HepG2 (cell line): ENCODE results near the gene APC2. TPM values are rescaled to one million over a fixed set of nuclear protein-coding genes. Genes with fewer than 3 reads are reported as not detected.
A peak's percentile ranks its signal among the peaks of the same experiment; 100 is the strongest.

Experiments
- ATF7 ChIP-seq, 2 experiments: fragments of 450-650 bp in 1 of 2; sonication (generic) in 1 of 2; formaldehyde crosslinking in 1 of 2; IDR thresholded peaks; 2 replicates each; pipeline versions ENCODE4 v1.4.0 to v1.6.1; 2016 to 2020; ENCODE audit warnings: antibody characterized with exemption in 1 of 2, mild to moderate bottlenecking in 1 of 2, missing genetic modification reagents in 1 of 2
- FOXJ3 ChIP-seq: sonication (generic); formaldehyde crosslinking; IDR thresholded peaks from 2 replicates; pipeline ENCODE4 v1.4.0; 2020; ENCODE audit warnings: missing genetic modification reagents, mild to moderate bottlenecking, borderline replicate concordance
- GZF1 ChIP-seq: sonication (generic); formaldehyde crosslinking; IDR thresholded peaks from 2 replicates; pipeline ENCODE4 v1.5.1; 2020; ENCODE audit warnings: mild to moderate bottlenecking, missing genetic modification reagents
- PHF21A ChIP-seq: sonication (generic); formaldehyde crosslinking; IDR thresholded peaks from 2 replicates; pipeline ENCODE4 v1.5.0; 2020; ENCODE audit warnings: mild to moderate bottlenecking, missing genetic modification reagents
- SALL1 ChIP-seq: sonication (generic); formaldehyde crosslinking; IDR thresholded peaks from 2 replicates; pipeline ENCODE4 v1.8.0; 2022; ENCODE audit warnings: mild to moderate bottlenecking, missing genetic modification reagents
- TCF7L2 ChIP-seq: IDR thresholded peaks from 2 replicates; pipeline ENCODE4 v1.6.1; 2011; ENCODE audit warnings: mild to moderate bottlenecking, low read depth, low read length, moderate library complexity
- ZBTB38 ChIP-seq: sonication (generic); formaldehyde crosslinking; IDR thresholded peaks from 2 replicates; pipeline ENCODE4 v1.5.1; 2020; ENCODE audit warnings: mild to moderate bottlenecking, missing genetic modification reagents
- ZNF180 ChIP-seq: sonication (generic); formaldehyde crosslinking; IDR thresholded peaks from 2 replicates; pipeline ENCODE4 v1.4.0; 2020; ENCODE audit warnings: low read depth, missing genetic modification reagents, borderline replicate concordance
- ZNF776 ChIP-seq: sonication (generic); formaldehyde crosslinking; IDR thresholded peaks from 2 replicates; pipeline ENCODE4 v1.4.0; 2020; ENCODE audit warnings: mild to moderate bottlenecking, missing genetic modification reagents
- ZSCAN12 ChIP-seq: sonication (generic); formaldehyde crosslinking; IDR thresholded peaks from 2 replicates; pipeline ENCODE4 v1.9.0; 2021; ENCODE audit warnings: mild to moderate bottlenecking, missing genetic modification reagents
- polyA plus RNA-seq, 8 experiments: library from polyadenylated mRNA; depleted of rRNA in 3 of 8; stranded (reverse) in 7 of 8; unstranded in 1 of 8; fragments of >200 nt; fragmentation: Illumina TruSeq in 4 of 8; extraction: Trizol in 4 of 8; gene quantifications; 2 replicates each; pipeline versions ENCODE4 v1.2.1 to v1.2.3, GENCODE V29; 2011 to 2016; ENCODE audit warnings: low read depth in 4 of 8, missing spikeins in 1 of 8, mixed read lengths in 1 of 8; ENCODE audit not compliant: insufficient read depth in 1 of 8
- total RNA-seq, 5 experiments: library from RNA; depleted of rRNA; stranded (reverse); fragments of >200 nt; fragmentation: Illumina TruSeq; extraction: Trizol; gene quantifications; 2 replicates each; pipeline ENCODE4 v1.2.3, GENCODE V29; 2016; ENCODE audit warnings: low read depth in 1 of 5
- TF ChIP-seq, protein P1 (sequence below): sonication (generic); formaldehyde crosslinking; IDR thresholded peaks from 2 replicates; pipeline ENCODE4 v1.5.0; 2020; ENCODE audit warnings: mild to moderate bottlenecking, low read depth, missing genetic modification reagents, borderline replicate concordance
- TF ChIP-seq, protein P2 (sequence below): sonication (generic); formaldehyde crosslinking; IDR thresholded peaks from 2 replicates; pipeline ENCODE4 v1.4.0; 2020; ENCODE audit warnings: missing genetic modification reagents, mild to moderate bottlenecking, borderline replicate concordance
- TF ChIP-seq, protein P3 (sequence below): fragments of 450-650 bp; IDR thresholded peaks from 2 replicates; pipeline ENCODE4 v1.6.1; 2016
- TF ChIP-seq, protein P4 (sequence below): sonication (generic); formaldehyde crosslinking; conservative IDR thresholded peaks from 2 replicates; pipeline ENCODE4 v1.4.0; 2020; ENCODE audit warnings: missing genetic modification reagents
- TF ChIP-seq, protein P5 (sequence below): sonication (generic); formaldehyde crosslinking; IDR thresholded peaks from 2 replicates; pipeline ENCODE4 v1.5.0; 2020; ENCODE audit warnings: mild to moderate bottlenecking, missing genetic modification reagents
- TF ChIP-seq, protein P6 (sequence below): sonication (generic); formaldehyde crosslinking; IDR thresholded peaks from 2 replicates; pipeline ENCODE4 v1.5.0; 2020; ENCODE audit warnings: missing genetic modification reagents, mild to moderate bottlenecking, borderline replicate concordance

APC2 gene
- total and polyA plus RNA-seq, 2 of the 13 experiments (the other 11 are each of a cell fraction or from before 2014, with no cell fraction given): 0.08 to 0.22 TPM

DNA sequence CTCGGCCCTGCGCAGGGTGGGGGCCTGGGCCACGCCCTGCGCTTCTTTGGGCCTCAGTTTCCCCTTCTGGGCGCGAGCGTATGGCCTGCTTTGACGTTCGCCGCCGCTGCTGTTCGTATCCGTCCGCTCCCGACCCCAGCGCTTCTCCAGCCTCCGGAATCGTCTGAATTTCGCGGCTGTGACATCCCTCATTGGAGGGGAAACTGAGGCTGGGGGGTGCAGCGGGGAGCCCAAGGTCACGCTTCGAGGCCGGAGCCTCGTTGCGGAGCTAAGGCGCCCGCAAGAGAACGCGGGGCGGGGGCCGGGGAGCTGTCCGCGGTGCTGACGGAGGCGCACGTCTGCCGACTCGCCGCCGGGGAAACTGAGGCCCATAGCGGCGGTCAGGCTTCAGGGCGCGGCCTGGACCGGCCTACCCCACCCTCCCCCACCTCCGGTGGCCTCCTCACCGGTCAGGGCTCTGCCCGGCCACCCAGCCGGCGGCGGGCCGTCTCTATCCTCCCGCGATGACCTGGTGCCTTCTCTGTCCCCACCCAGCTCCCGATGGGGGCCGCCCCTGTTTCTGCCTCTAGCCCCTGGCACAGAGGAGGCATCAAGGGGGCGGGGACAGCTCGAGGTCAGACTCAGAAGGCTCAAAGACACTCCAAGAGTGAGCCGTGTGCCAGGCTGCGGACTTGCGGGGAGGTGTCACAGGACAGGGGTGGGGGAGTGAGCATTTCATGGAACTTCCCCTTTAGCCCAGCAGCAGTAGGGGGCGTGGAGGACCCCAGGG lies 3.0 kb upstream of the APC2 start (continued):
- TF ChIP-seq, protein P1, sequence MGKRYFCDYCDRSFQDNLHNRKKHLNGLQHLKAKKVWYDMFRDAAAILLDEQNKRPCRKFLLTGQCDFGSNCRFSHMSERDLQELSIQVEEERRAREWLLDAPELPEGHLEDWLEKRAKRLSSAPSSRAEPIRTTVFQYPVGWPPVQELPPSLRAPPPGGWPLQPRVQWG (CRISPR knock-in tag): no peak
- TF ChIP-seq TCF7L2 (no peak), ZBTB38 (CRISPR knock-in tag) (no peak; the same call in 1 of the 2 replicates), SALL1 (CRISPR knock-in tag) (peak; percentile 80), GZF1 (CRISPR knock-in tag) (no peak), FOXJ3 (CRISPR knock-in tag) (no peak), ZSCAN12 (CRISPR knock-in tag) (no peak), ATF7 (IDR thresholded peaks at IDR 0.05) (no peak), ATF7 (CRISPR knock-in tag; IDR thresholded peaks at IDR 0.05) (no peak), PHF21A (CRISPR knock-in tag) (no peak), ZNF776 (CRISPR knock-in tag) (no peak), ZNF180 (CRISPR knock-in tag) (no peak)
- TF ChIP-seq, protein P2, sequence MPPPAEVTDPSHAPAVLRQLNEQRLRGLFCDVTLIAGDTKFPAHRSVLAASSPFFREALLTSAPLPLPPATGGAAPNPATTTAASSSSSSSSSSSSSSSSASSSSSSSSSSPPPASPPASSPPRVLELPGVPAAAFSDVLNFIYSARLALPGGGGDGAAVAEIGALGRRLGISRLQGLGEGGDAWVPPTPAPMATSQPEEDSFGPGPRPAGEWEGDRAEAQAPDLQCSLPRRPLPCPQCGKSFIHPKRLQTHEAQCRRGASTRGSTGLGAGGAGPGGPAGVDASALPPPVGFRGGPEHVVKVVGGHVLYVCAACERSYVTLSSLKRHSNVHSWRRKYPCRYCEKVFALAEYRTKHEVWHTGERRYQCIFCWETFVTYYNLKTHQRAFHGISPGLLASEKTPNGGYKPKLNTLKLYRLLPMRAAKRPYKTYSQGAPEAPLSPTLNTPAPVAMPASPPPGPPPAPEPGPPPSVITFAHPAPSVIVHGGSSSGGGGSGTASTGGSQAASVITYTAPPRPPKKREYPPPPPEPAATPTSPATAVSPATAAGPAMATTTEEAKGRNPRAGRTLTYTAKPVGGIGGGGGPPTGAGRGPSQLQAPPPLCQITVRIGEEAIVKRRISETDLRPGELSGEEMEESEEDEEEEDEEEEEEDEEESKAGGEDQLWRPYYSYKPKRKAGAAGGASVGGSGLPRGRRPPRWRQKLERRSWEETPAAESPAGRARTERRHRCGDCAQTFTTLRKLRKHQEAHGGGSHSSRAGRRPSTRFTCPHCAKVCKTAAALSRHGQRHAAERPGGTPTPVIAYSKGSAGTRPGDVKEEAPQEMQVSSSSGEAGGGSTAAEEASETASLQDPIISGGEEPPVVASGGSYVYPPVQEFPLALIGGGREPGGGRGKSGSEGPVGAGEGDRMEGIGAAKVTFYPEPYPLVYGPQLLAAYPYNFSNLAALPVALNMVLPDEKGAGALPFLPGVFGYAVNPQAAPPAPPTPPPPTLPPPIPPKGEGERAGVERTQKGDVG (CRISPR knock-in tag): 0 out of 2 replicates have a peak, but pooled peaks have one; percentile 45
- TF ChIP-seq, protein P3, sequence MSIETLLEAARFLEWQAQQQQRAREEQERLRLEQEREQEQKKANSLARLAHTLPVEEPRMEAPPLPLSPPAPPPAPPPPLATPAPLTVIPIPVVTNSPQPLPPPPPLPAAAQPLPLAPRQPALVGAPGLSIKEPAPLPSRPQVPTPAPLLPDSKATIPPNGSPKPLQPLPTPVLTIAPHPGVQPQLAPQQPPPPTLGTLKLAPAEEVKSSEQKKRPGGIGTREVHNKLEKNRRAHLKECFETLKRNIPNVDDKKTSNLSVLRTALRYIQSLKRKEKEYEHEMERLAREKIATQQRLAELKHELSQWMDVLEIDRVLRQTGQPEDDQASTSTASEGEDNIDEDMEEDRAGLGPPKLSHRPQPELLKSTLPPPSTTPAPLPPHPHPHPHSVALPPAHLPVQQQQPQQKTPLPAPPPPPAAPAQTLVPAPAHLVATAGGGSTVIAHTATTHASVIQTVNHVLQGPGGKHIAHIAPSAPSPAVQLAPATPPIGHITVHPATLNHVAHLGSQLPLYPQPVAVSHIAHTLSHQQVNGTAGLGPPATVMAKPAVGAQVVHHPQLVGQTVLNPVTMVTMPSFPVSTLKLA: no peak
- TF ChIP-seq, protein P4, sequence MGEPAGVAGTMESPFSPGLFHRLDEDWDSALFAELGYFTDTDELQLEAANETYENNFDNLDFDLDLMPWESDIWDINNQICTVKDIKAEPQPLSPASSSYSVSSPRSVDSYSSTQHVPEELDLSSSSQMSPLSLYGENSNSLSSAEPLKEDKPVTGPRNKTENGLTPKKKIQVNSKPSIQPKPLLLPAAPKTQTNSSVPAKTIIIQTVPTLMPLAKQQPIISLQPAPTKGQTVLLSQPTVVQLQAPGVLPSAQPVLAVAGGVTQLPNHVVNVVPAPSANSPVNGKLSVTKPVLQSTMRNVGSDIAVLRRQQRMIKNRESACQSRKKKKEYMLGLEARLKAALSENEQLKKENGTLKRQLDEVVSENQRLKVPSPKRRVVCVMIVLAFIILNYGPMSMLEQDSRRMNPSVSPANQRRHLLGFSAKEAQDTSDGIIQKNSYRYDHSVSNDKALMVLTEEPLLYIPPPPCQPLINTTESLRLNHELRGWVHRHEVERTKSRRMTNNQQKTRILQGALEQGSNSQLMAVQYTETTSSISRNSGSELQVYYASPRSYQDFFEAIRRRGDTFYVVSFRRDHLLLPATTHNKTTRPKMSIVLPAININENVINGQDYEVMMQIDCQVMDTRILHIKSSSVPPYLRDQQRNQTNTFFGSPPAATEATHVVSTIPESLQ (CRISPR knock-in tag): no peak
- TF ChIP-seq, protein P5, sequence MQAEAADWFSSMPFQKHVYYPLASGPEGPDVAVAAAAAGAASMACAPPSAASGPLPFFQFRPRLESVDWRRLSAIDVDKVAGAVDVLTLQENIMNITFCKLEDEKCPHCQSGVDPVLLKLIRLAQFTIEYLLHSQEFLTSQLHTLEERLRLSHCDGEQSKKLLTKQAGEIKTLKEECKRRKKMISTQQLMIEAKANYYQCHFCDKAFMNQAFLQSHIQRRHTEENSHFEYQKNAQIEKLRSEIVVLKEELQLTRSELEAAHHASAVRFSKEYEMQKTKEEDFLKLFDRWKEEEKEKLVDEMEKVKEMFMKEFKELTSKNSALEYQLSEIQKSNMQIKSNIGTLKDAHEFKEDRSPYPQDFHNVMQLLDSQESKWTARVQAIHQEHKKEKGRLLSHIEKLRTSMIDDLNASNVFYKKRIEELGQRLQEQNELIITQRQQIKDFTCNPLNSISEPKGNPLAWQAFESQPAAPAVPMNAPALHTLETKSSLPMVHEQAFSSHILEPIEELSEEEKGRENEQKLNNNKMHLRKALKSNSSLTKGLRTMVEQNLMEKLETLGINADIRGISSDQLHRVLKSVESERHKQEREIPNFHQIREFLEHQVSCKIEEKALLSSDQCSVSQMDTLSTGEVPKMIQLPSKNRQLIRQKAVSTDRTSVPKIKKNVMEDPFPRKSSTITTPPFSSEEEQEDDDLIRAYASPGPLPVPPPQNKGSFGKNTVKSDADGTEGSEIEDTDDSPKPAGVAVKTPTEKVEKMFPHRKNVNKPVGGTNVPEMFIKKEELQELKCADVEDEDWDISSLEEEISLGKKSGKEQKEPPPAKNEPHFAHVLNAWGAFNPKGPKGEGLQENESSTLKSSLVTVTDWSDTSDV: no peak
- TF ChIP-seq, protein P6, sequence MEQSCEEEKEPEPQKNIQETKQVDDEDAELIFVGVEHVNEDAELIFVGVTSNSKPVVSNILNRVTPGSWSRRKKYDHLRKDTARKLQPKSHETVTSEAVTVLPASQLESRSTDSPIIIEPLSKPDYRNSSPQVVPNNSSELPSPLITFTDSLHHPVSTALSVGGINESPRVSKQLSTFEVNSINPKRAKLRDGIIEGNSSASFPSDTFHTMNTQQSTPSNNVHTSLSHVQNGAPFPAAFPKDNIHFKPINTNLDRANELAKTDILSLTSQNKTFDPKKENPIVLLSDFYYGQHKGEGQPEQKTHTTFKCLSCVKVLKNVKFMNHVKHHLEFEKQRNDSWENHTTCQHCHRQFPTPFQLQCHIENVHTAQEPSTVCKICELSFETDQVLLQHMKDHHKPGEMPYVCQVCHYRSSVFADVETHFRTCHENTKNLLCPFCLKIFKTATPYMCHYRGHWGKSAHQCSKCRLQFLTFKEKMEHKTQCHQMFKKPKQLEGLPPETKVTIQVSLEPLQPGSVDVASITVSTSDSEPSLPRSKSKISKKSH: no peak
